ENCODE results near the gene CDH4.

CDH4 gene

GRCh38 chr20:61859767-61860166, 607.7 kb downstream of the CDH4 start:
- DNase-seq, result no peak

GRCh38 chr20:61860260-61860987, 608.4 kb downstream of the CDH4 start:
- no peak for DNase-seq

- no peak for DNase-seq
Observed at GRCh38 chr20:61861054-61861841, 609.2 kb downstream of the CDH4 start.

- DNase-seq, result no peak
Observed at GRCh38 chr20:61861858-61862257, 609.8 kb downstream of the CDH4 start.

GRCh38 chr20:61862881-61863280, 610.8 kb downstream of the CDH4 start:
- no peak for DNase-seq

- DNase-seq, result no peak
Observed at GRCh38 chr20:61864481-61864880, 612.4 kb downstream of the CDH4 start.

- DNase-seq, result no peak
Observed at GRCh38 chr20:61865353-61865752, 613.3 kb downstream of the CDH4 start.

GRCh38 chr20:61866165-61866564, 614.1 kb downstream of the CDH4 start:
- no peak for DNase-seq

GRCh38 chr20:61868006-61868405, 615.9 kb downstream of the CDH4 start:
- no peak for DNase-seq

GRCh38 chr20:61868466-61869090, 616.5 kb downstream of the CDH4 start:
- no peak for DNase-seq

- no peak for DNase-seq
Observed at GRCh38 chr20:61869750-61870507, 617.9 kb downstream of the CDH4 start.

- no peak for DNase-seq
Observed at GRCh38 chr20:61871160-61871559, 619.1 kb downstream of the CDH4 start.

- DNase-seq, result no peak
Observed at GRCh38 chr20:61871913-61872312, 619.9 kb downstream of the CDH4 start.

- DNase-seq, result no peak
Observed at GRCh38 chr20:61872371-61872900, 620.4 kb downstream of the CDH4 start.

GRCh38 chr20:61873651-61874420, 621.8 kb downstream of the CDH4 start:
- DNase-seq, result no peak

- no peak for DNase-seq
Observed at GRCh38 chr20:61874421-61875068, 622.5 kb downstream of the CDH4 start.

GRCh38 chr20:61875221-61875885, 623.3 kb downstream of the CDH4 start:
- no peak for DNase-seq

- DNase-seq, result no peak
Observed at GRCh38 chr20:61875996-61876395, 623.9 kb downstream of the CDH4 start.

GRCh38 chr20:61876952-61877728, 625.1 kb downstream of the CDH4 start:
- DNase-seq, result no peak

Data from CD4-positive, alpha-beta T cell treated with Interleukin-15 for 1 hour (primary cell).